ENCODE data around the gene ULK2.

ULK2 gene

DNA sequence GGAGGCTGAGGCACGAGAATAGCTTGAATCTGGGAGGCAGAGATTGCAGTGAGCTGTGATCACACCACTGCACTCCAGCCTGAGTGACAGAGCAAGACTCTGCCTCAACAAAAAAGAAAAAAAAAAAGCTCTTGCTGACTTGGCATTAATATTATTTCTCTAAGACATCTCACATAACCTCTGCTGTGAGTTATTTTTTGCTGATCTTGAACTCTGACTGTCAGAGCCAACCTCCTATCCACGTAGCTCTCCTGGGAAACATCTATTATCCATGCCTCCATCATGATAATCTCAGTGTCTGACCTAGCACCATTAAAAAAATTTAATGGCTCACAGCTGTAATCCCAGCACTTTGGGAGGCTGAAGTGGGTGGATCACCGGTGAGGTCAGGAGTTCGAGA is 12.7 kb upstream of the ULK2 start:
- Histone ChIP-seq H3K27ac (ENCODE audit: extremely low read depth, low read depth, low read length) (no peak overlapping the region), H3K36me3 (ENCODE audit: control insufficient read depth in 2 of 2, insufficient read depth in 1 of 2, low read length in 2 of 2) (no peaks in the 10 kb centered on the region), H3K9me3 (ENCODE audit: control insufficient read depth, insufficient read depth, low read depth, low read length) (no peaks in the 10 kb centered on the region), H3K4me3 (ENCODE audit: low read depth, low read length) (no peak overlapping the region), H3K4me1 (ENCODE audit: control insufficient read depth, insufficient read depth, low read length) (no peaks in the 10 kb centered on the region)
- ChIA-PET POLR2A (interaction anchor here (0.9 kb wide), 1 partner anchor 12 kb away, joined by 3 read pairs; no protein-coding TSS in a partner anchor), CTCF (interaction anchor here (1.0 kb wide), 1 partner anchor 60 kb away, joined by 3 read pairs; no protein-coding TSS in a partner anchor)
- TF ChIP-seq ZNF266 (tag by site-specific recombination; IDR thresholded peaks at IDR 0.05; ENCODE audit: low read depth) (no peak), ZNF624 (tag by site-specific recombination; IDR thresholded peaks at IDR 0.05) (no peak), ZNF223 (tag by site-specific recombination; IDR thresholded peaks at IDR 0.05) (no peak), YY2 (tag by site-specific recombination; IDR thresholded peaks at IDR 0.05) (no peak), ZNF248 (tag by site-specific recombination; IDR thresholded peaks at IDR 0.05) (no peak), ZBTB17 (tag by site-specific recombination; IDR thresholded peaks at IDR 0.05) (no peak), ZNF48 (tag by site-specific recombination; IDR thresholded peaks at IDR 0.05) (no peak), ZNF510 (tag by site-specific recombination; IDR thresholded peaks at IDR 0.05; ENCODE audit: insufficient replicate concordance) (no peak), ZNF777 (tag by site-specific recombination; IDR thresholded peaks at IDR 0.05; ENCODE audit: borderline replicate concordance) (no peak), ZNF202 (tag by site-specific recombination; IDR thresholded peaks at IDR 0.05; ENCODE audit: borderline replicate concordance) (no peak), ZNF311 (tag by site-specific recombination; IDR thresholded peaks at IDR 0.05; ENCODE audit: borderline replicate concordance) (no peak), ZFP69B (tag by site-specific recombination; IDR thresholded peaks at IDR 0.05) (no peak), ZNF133 (tag by site-specific recombination; IDR thresholded peaks at IDR 0.05) (no peak), ZBTB10 (tag by site-specific recombination; IDR thresholded peaks at IDR 0.05) (no peak), ZNF354C (tag by site-specific recombination; IDR thresholded peaks at IDR 0.05; ENCODE audit: borderline replicate concordance, low read depth) (no peak), ZNF335 (tag by site-specific recombination; conservative IDR thresholded peaks at IDR 0.05) (no peak), ZBTB7A (tag by site-specific recombination; IDR thresholded peaks at IDR 0.05; ENCODE audit: low read depth) (no peak), OVOL3 (tag by site-specific recombination; IDR thresholded peaks at IDR 0.05) (no peak)
- TF ChIP-seq, protein P1, sequence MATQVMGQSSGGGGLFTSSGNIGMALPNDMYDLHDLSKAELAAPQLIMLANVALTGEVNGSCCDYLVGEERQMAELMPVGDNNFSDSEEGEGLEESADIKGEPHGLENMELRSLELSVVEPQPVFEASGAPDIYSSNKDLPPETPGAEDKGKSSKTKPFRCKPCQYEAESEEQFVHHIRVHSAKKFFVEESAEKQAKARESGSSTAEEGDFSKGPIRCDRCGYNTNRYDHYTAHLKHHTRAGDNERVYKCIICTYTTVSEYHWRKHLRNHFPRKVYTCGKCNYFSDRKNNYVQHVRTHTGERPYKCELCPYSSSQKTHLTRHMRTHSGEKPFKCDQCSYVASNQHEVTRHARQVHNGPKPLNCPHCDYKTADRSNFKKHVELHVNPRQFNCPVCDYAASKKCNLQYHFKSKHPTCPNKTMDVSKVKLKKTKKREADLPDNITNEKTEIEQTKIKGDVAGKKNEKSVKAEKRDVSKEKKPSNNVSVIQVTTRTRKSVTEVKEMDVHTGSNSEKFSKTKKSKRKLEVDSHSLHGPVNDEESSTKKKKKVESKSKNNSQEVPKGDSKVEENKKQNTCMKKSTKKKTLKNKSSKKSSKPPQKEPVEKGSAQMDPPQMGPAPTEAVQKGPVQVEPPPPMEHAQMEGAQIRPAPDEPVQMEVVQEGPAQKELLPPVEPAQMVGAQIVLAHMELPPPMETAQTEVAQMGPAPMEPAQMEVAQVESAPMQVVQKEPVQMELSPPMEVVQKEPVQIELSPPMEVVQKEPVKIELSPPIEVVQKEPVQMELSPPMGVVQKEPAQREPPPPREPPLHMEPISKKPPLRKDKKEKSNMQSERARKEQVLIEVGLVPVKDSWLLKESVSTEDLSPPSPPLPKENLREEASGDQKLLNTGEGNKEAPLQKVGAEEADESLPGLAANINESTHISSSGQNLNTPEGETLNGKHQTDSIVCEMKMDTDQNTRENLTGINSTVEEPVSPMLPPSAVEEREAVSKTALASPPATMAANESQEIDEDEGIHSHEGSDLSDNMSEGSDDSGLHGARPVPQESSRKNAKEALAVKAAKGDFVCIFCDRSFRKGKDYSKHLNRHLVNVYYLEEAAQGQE (tag by site-specific recombination; IDR thresholded peaks at IDR 0.05) = no peak
- TF ChIP-seq, protein P2, sequence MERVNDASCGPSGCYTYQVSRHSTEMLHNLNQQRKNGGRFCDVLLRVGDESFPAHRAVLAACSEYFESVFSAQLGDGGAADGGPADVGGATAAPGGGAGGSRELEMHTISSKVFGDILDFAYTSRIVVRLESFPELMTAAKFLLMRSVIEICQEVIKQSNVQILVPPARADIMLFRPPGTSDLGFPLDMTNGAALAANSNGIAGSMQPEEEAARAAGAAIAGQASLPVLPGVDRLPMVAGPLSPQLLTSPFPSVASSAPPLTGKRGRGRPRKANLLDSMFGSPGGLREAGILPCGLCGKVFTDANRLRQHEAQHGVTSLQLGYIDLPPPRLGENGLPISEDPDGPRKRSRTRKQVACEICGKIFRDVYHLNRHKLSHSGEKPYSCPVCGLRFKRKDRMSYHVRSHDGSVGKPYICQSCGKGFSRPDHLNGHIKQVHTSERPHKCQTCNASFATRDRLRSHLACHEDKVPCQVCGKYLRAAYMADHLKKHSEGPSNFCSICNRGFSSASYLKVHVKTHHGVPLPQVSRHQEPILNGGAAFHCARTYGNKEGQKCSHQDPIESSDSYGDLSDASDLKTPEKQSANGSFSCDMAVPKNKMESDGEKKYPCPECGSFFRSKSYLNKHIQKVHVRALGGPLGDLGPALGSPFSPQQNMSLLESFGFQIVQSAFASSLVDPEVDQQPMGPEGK (tag by site-specific recombination; IDR thresholded peaks at IDR 0.05) = no peak
